GM18951 (cell line): ENCODE results near the gene TPM4.
"Not testable (repeated sequence)": the region's sequence is repeated elsewhere in the genome, so short reads cannot be mapped to it uniquely, and the experiment has no call there.

Experiments
- POLR2A ChIP-seq: IDR thresholded peaks from 4 replicates; pipeline ENCODE4 v1.6.1; 2011; ENCODE audit warnings: mild to moderate bottlenecking; ENCODE audit not compliant: insufficient read length, insufficient read depth; ENCODE audit errors: extremely low read depth
- in situ Hi-C: fragments of 300-500 bp; cut with MboI; formaldehyde crosslinking; loops from one replicate; pipeline ENCODE4 v1.12.0; 2022; ENCODE audit warnings: low sequenced_read_pairs, mixed read lengths, inconsistent platforms; ENCODE audit not compliant: unreplicated experiment

TPM4 gene

DNA sequence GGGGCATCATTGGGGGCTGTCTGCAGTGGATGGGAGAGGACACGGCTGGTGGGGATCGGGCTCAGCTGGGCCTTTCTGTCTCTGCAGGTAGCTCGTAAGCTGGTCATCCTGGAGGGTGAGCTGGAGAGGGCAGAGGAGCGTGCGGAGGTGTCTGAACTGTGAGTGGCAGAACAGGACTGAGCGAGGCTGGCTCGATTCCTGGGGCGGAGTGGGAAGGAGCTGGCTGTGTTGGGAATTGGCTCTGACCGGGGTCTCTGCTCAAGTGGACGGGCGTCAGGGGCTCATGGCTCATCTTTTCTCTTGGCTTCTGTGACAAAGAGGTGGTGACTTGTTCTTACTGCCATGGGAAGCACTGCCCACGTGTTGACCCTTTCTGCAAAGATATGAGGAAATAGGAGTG, 11.6 kb downstream of the TPM4 start:
- TF ChIP-seq POLR2A: peak; percentile 12
- in situ Hi-C loops: no loop called here

DNA sequence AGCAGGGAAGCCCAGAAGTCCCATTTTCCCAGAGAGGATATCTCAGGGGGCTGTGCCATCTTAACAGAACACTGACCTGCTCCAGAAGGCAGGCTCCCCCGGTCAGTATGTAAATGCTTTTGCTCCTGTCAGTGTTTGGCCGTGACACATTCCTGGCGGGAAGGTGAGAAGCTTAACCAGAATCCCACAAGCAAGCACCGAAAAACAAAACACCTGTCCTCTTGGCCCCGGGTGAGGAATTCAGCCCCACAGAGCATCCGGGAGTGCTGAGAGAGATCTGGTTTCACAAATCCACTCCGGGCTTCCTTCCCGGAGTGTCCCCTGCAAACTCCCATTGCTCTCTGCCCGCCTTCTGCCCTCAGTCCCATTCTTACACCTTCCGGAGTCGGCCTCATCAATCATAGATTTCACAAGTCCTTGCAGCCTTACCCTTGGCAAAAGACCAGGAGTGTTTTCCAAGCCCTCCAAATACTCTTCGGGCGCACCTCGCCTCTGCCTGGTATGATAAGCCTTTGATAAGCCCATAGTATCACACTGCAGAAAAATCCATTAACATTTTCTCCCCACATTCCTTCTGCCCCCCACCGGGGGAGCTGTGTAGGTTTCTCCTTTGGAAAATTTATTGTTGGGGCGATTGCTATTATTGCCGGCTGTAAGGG, 12.2 kb downstream of the TPM4 start:
- in situ Hi-C loops: no loop called here
- no peak for TF ChIP-seq POLR2A

DNA sequence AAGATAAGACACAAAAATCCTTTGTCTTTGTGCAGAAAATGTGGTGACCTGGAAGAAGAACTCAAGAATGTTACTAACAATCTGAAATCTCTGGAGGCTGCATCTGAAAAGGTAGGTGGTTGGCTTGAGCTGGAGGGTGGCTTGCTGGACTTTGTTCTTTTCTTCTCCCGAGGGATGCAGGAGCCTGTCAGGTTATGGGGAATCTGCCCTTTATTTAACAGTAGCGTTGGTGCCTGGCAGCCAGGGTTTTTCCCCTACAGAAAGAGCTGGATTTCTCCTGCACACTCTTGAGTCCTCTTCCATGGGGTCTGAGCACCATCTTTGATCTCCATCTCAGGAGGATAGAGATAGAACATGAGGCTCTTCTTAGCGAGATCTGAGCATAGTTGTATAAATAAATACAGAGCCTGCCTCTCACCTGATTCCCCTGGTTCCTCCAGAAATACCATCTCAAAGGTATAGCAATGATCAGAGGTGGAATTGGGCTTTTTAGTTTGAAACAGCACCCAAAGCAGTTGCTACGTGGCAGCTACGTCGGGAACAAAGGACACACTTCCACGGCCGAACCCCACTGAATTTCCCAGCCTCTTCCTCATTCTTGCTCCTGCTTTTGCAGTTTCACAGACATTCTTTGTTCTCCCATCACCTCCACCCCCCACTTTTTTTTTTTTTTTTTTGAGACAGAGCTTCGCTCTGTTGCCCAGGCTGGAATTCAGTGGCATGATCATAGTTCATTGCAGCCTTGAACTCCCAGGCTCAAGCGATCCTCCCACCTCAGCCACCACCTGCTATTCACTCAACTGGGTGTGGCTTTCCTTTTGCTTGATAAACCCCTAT, 12.9 kb downstream of the TPM4 start:
- no peak for TF ChIP-seq POLR2A
- in situ Hi-C loops: no loop called here

DNA sequence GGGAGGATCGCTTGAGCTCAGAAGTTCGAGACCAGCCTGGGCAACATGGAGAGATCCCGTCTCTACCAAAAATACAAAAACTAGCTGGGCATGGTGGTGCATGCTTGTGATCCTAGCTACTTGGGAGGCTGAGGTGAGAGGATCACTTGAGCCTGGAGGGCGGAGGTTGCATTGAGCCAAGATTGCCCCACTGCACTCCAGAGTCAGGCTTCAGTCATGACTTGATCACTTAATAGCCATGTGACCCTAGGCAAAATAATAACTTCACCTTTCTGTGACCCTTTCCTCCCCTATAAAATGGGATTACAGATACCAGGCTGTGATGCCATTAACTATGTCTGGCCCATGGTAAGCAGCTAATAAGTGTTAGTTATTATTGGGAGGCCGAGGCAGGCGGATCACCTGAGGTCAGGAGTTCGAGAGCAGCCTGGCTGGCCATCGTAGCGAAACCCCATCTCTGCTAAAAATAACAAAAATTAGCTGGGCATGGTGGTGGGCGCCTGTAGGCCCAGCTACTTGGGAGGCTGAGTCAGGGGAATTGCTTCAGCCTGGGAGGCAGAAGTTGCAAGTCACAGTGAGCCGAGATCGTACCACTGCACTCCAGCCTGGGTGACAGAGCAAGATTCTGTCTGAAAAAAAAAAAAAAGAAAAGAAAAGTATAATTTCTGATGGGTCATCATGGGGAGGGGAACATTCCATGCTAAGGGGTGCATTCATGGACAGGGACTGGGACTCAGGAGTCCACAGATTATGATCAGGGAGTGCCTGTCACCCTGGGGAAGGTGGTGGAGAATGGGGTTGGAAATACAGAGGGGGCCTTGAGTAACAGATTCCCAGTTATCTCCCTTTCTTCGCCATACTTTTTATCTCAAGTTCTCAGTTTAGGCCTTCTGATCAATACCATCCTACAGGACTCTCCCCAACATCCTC, 15.5 kb downstream of the TPM4 start:
- in situ Hi-C loops: no loop called here
- no peak for TF ChIP-seq POLR2A

DNA sequence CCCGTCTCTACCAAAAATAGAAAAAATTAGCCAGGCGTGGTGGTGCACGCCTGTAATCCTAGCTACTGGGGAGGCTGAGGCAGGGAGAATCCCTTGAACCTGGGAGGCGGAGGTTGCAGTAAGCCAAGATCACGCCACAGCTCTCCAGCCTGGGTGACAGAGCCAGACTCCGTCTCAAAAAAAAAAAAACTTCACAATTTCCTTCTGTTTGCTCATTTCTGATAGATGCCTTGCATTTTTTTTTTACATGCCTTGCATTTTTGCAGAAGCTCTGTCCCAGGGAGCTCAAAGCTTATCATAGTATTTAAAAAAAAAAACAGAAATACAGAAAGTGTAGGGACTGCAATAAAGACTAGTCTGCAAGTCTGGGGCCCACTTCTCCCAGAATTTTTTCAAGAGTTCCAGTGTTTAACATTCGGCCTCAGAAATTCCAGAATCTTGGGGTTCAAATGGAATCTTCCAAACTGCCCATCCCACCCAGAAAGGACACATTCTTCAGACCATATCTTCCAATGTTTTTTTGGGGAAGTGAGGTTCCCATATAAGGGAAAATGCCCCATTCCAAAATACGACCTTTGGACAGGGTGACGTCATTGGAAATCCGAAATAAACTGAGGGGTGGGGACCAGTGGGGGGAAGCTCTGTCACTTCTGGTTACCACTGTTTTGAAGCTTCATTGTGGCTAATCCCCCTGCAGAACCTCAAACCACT, 18.2 kb downstream of the TPM4 start:
- in situ Hi-C loops: no loop called here
- no peak for TF ChIP-seq POLR2A

DNA sequence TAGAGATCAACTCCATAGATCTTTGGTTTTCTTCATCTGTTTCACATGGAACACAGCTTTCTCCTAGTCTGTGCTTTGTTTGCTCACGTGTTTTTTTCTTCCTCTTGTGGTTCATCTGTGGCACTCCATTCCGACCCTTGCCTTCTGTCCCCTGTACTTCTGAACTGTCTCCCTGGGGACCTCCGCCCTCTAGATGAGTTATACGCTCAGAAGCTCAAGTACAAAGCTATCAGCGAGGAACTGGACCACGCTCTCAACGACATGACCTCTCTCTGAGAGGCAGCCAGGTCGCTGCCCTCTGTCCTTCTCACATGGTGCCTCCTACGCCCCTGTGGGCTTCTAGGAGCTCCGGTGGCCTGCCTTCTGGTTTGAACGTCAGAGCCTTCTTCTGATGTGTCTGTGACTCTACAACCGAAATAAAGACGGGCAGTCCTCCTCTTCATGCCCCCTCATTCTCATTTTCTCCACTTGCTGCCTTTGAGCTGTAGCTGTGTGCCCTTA, 18.8 kb downstream of the TPM4 start:
- peak; percentile 20 for TF ChIP-seq POLR2A
- in situ Hi-C loops: no loop called here

DNA sequence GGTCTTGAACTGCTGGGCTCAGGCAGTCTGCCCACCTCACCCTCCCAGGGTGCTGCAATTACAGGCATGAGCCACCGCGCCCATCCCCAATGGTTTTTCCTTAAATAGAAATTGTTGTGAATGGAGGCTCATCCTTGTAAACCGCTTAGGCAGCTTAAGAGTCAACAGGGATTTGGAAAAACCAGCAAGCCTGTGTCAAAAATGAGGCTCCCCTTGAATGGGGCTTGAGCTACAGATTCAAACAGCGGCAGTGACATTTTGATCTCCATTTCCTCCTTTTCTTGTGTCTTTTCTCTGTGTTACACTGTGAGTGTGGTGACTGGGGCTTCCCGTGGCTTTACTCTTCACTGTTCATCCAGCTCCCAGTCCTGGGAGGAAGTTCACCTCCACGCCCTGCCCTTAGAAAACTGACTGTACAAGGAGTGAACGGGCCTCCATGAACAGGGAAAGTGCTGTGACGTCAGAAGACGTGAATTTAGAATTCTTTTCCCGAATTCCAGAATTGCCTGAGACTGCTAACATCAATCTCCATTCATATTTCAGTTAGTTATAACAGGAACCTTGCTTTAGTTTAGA, 20.1 kb downstream of the TPM4 start:
- in situ Hi-C loops: no loop called here
- no peak for TF ChIP-seq POLR2A

DNA sequence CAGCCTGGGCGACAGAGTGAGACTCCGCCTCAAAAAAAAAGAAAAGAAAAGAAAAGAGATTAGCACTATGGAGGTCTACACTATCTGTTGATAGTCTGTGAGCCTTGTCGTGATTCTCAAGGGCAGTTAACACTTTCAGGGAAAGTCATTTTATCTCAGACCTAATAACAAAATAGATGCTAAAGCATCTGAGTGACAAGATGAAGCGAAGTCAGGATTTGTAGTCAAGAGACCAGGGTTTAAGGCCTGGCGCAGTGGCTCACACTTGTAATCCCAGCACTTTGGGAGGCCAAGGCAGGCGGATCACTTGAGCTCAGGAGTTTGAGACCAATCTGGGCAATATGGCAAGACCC, 22.1 kb downstream of the TPM4 start:
- no peak for TF ChIP-seq POLR2A
- in situ Hi-C loops: no loop called here

DNA sequence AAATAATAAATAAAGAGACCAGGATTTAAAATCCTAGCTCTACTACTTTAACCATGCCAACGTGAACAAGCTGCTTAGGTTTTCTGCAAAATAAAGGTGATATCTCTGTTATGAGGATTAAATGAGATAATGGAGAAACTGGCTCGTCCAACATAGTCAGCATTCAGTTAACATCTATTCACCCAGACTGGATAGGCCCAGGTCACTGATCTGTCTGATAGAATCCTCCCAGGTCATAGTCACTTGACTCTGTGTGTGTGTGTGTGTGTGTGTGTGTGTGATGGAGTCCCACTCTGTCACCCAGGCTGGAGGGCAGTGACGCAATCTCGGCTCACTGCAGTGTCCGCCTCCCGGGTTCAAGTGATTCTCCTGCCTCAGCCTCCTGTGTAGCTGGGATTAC, 22.5 kb downstream of the TPM4 start:
- no peak for TF ChIP-seq POLR2A
- in situ Hi-C loops: no loop called here

DNA sequence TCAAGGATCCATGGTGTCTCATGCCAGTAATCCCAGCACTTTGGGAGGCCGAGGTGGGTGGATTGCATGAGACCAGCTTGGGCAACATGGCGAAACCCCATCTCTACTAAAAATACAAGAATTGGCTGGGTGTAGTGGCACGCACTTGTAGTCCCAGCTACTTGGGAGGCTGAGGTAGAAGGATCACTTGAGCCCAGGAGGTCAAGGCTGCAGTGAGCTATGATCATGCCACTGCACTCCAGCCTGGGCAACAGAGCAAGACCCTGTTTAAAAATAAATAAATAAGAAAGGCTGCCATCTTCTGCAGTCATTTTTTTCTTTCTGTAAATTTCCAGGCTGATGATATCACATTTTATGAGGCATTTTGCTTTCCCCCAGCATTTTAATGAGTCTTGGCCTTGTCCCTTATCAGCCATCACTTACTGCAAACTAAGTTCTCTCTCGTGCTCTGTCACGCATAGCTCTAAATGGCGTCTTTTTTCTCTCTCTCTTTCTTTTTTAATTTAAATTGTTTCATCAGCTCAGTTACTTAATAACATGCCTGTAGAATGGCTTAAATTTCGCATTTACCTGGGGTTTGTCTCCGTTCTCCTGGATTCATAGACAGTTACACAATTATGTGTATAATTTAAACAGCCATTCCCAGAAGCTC, 23.1 kb downstream of the TPM4 start:
- in situ Hi-C loops: not testable (repeated sequence)
- peak; percentile 16 for TF ChIP-seq POLR2A

DNA sequence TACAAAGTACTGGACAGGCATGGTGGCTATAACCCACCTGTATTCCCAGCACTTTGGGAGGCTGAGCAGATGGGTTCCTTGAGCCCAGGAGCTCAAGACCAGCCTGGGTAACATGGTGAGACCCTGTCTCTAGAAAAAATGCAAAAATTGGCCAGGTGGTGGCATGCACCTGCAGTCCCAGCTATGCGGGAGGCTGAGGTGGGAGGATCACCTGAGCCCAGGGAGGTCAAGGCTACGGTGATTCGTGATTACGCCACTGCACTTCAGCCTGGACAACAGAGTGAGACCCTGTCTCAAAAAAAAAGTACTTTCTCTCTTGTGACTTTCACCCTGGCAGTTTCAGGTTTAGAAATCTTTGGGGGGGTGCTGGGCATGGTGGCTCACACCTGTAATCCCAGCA, 24.2 kb downstream of the TPM4 start:
- in situ Hi-C loops: no loop called here
- TF ChIP-seq POLR2A: no peak

DNA sequence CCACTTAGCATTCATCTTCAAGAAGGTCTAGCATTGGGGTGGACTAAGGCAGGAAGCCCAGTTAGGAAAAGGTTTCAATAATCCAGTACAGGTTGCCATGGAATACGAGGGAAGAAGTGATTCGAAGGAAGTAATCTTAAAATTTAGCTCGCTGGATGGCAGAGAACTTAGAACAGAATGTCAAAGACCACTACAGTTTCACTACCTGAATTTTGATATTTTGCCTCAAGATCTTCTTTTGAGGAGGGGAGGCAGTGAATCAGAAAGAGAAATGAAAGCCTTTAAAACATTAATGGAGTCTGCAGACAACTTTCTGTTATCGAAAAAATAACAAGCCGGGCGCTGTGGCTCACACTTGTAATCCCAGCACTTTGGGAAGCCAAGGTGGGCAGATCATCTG, 28.4 kb downstream of the TPM4 start:
- in situ Hi-C loops: no loop called here
- no peak for TF ChIP-seq POLR2A
